Measurements from ENCODE around the gene PALLD. TPM values are rescaled to one million over a fixed set of nuclear protein-coding genes. Genes with fewer than 3 reads are reported as not detected.

PALLD gene
- total and polyA plus RNA-seq, 7 donors = 40.7 to 1,991 (median 1,233) TPM

DNA sequence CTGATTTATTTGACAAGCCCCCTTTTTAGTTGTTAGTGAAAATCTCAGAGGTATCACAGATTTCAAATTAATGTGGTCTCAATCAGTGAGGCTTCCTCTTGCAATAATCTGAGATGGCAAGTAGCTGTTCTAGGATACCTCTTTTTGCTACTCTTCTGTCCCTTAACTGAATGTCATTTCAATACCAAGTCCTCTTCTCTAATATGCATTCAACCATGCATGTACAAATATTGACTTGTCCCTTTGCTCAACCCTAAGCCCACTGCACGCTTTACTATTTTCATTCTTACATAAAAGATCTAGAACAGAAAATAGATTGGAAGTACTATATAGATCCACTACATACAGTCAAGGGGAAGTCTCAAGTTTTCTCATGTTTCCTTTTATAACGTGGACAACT lies 349.0 kb downstream of the PALLD start:
- no peak for DNase-seq
- Histone ChIP-seq H3K36me3 (peaks cover 0 to 8% (median 0%) of the 10 kb centered on the region in 4 donors), H3K27me3 (no peaks in the 10 kb centered on the region), H3K27ac (peak overlapping the region; percentile 94 to 99 (median 98)), H3K4me1 (peaks cover 3 to 99% (median 95%) of the 10 kb centered on the region in 4 donors), H3K9me3 (no peaks in the 10 kb centered on the region), H3K4me3 (no peak overlapping the region)
- TF ChIP-seq POLR2A (IDR thresholded peaks at IDR 0.05) = no peak
- peak in 1 of 4 donors; percentile 9 for TF ChIP-seq POLR2AphosphoS5 (IDR thresholded peaks at IDR 0.05)
- TF ChIP-seq, protein P1, sequence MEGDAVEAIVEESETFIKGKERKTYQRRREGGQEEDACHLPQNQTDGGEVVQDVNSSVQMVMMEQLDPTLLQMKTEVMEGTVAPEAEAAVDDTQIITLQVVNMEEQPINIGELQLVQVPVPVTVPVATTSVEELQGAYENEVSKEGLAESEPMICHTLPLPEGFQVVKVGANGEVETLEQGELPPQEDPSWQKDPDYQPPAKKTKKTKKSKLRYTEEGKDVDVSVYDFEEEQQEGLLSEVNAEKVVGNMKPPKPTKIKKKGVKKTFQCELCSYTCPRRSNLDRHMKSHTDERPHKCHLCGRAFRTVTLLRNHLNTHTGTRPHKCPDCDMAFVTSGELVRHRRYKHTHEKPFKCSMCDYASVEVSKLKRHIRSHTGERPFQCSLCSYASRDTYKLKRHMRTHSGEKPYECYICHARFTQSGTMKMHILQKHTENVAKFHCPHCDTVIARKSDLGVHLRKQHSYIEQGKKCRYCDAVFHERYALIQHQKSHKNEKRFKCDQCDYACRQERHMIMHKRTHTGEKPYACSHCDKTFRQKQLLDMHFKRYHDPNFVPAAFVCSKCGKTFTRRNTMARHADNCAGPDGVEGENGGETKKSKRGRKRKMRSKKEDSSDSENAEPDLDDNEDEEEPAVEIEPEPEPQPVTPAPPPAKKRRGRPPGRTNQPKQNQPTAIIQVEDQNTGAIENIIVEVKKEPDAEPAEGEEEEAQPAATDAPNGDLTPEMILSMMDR (IDR thresholded peaks at IDR 0.05) = no peak
- intact Hi-C loops (cut with DNase I) = no loop called here
- WGBS, 2 donors = 81 to 86% methylated on average over 2 of the region's 2 CpGs

DNA sequence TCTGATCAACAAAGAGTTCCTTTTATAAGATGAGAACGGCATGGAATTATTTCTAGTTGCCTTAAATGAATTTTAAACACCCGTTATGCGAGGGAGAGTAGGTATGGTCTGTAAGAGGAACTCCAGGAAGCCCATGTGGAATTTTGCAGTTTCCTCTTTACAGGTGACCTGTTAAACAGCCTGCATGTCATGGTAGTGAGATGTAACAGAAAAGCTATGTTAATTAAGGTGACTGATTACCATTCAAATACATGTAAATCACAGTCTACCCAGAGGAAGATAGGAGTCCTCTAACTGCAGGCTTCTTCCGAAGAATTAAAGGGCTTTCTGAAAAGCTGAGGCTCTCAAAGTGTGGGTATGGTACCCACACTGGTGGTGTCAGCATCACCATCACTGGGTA lies 349.6 kb downstream of the PALLD start:
- Histone ChIP-seq H3K36me3 (peaks cover 0 to 8% (median 0%) of the 10 kb centered on the region in 4 donors), H3K4me1 (peaks cover 3 to 99% (median 95%) of the 10 kb centered on the region in 4 donors), H3K9me3 (no peaks in the 10 kb centered on the region), H3K27ac (peak overlapping the region; percentile 94 to 99 (median 98)), H3K4me3 (no peak overlapping the region), H3K27me3 (no peaks in the 10 kb centered on the region)
- TF ChIP-seq POLR2AphosphoS5 (IDR thresholded peaks at IDR 0.05) = peak in 1 of 4 donors; percentile 24
- TF ChIP-seq, protein P1 (IDR thresholded peaks at IDR 0.05) = no peak
- DNase-seq = no peak
- intact Hi-C loops (cut with DNase I) = no loop called here
- 92 to 96% methylated on average over 4 of the region's 4 CpGs for WGBS, 2 donors

DNA sequence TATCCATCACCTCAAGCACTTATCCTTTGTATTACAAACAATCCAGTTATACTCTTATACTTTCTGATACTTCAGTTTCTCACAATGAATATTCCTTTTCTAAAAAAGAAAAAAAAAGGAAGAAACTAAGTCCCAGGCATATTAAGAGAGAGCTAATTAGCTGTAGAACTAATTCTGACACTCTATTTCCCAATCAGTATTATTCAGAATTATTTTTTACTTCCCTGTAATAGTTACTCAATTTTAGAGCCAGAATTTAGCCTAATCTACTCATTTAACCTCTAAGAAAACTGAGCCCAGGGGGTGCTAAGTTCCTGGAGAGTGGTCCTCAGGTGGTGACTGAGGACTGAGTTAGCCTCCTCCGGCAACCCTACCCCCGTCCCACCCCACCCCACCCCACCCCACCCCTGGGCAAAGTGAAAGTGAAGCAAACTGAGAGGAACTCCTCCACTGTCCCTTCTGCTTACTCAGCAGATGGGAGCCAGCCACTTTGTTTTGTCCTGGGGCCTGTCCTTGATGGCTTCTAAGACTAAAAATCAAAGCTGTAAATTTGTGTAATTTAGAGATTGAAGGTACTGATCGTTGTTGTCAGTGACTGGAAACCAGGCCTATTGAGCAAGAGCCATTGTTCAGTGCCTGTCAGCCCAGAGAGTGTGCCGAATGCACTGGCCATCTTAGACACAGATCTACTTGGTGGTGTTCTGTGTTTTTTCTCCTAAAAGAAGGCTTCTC lies 351.1 kb downstream of the PALLD start:
- Histone ChIP-seq H3K4me3 (peak overlapping the region in 3 of 4 donors; percentile 22 to 30 (median 27)), H3K4me1 (peaks cover 3 to 99% (median 95%) of the 10 kb centered on the region in 4 donors), H3K9me3 (no peaks in the 10 kb centered on the region), H3K27me3 (no peaks in the 10 kb centered on the region), H3K36me3 (peaks cover 0 to 14% (median 0%) of the 10 kb centered on the region in 4 donors), H3K27ac (peak overlapping the region; percentile 94 to 99 (median 98))
- 21% methylated on average over 4 of the region's 4 CpGs for WGBS, 2 donors
- DNase-seq = peak; percentile 73
- TF ChIP-seq POLR2AphosphoS5 (IDR thresholded peaks at IDR 0.05) (peak in 3 of 4 donors; percentile 24 to 58 (median 38)), POLR2A (IDR thresholded peaks at IDR 0.05) (no peak)
- intact Hi-C loops (cut with DNase I) = no loop called here

DNA sequence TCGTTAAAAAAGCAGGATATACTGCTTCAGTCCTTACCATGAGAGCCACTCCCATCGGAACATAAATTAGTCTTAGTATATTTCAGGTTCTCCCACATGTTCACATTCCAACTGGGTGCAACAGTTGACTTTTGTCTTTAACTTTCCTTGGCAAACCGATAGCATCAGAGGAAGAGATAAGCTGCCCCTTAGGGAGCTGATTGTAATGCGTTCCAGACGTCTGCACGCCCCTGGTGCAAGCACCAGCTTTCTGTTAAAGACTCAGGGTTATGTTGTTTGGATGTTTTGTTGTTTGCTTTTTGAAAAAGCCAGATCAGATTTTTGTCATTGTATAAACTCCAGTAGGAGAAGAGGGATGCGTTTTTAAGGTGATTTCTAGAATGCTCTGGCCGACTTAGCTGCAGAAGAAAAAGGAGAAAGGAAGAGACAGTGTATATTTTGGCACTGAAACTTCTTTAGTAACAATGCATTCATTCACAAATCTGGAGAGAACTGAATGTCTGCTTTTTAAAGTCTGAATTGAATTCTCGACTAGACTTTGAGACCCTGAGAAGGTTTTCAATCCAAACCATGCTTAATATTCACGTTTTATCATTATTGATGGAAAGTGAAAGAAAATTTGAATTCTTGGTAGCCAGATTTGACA lies 352.3 kb downstream of the PALLD start:
- no peak for DNase-seq
- H3K9me3 ChIP-seq = no peaks in the 10 kb centered on the region
- H3K27ac ChIP-seq = peak overlapping the region; percentile 94 to 99 (median 98)
- H3K4me1 ChIP-seq = peaks cover 3 to 99% (median 96%) of the 10 kb centered on the region in 4 donors
- TF ChIP-seq, protein P1 (IDR thresholded peaks at IDR 0.05) = no peak
- peak in 3 of 4 donors; percentile 5 to 35 (median 23) for TF ChIP-seq POLR2AphosphoS5 (IDR thresholded peaks at IDR 0.05)
- peak overlapping the region in 2 of 4 donors; percentile 26 to 30 for H3K4me3 ChIP-seq
- WGBS, 2 donors = 41 to 43% methylated on average over 10 of the region's 10 CpGs
- H3K27me3 ChIP-seq = no peaks in the 10 kb centered on the region
- intact Hi-C loops (cut with DNase I) = no loop called here
- peaks cover 0 to 24% (median 0%) of the 10 kb centered on the region in 4 donors for H3K36me3 ChIP-seq

DNA sequence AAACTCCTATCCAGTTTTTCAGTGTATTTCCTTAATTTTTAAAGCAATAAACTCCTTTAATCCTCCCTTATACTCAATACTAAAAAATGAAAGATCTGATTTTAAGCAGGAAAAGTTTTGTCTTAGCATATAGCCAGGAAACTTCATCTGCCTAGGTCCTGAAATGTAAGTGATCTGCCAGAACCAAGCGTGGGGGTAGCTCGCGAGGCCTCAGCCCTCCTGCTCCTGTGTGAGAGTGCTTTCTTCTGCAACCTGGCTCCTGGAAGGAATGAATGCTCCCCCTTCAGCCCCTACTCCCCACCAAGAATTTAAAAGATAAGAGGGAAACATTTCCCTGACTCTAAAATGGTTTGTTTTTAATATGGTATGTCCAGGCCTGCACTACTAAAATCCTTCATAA lies 353.1 kb downstream of the PALLD start:
- 89 to 97% methylated on average over 3 of the region's 3 CpGs for WGBS, 2 donors
- intact Hi-C loops (cut with DNase I) = no loop called here
- peaks cover 0 to 26% (median 0%) of the 10 kb centered on the region in 4 donors for H3K36me3 ChIP-seq
- H3K4me1 ChIP-seq = peaks cover 3 to 99% (median 97%) of the 10 kb centered on the region in 4 donors
- no peaks in the 10 kb centered on the region for H3K9me3 ChIP-seq
- DNase-seq = no peak
- no peaks in the 10 kb centered on the region for H3K27me3 ChIP-seq
- TF ChIP-seq EP300 (IDR thresholded peaks at IDR 0.05) (no peak), POLR2AphosphoS5 (IDR thresholded peaks at IDR 0.05) (peak in 1 of 4 donors; percentile 28), POLR2A (IDR thresholded peaks at IDR 0.05) (no peak)
- TF ChIP-seq, protein P1 (IDR thresholded peaks at IDR 0.05) = no peak
- H3K4me3 ChIP-seq = no peak overlapping the region
- H3K27ac ChIP-seq = peak overlapping the region; percentile 94 to 99 (median 98)

All from sigmoid colon (tissue), 7 donors.